Sigmoid colon (tissue), 7 donors: Measurements from ENCODE around the gene NCAM2. TPM values are rescaled to one million over a fixed set of nuclear protein-coding genes. Genes with fewer than 3 reads are reported as not detected.
"Not testable (repeated sequence)": the region's sequence is repeated elsewhere in the genome, so short reads cannot be mapped to it uniquely, and the experiment has no call there.

Source experiments
- DNase-seq: peaks from one replicate; pipeline ENCODE4 v3.0.0-alpha.2; 2019
- H3K27ac ChIP-seq, 4 donors: fragments of 200-600 bp; sonication (generic); one replicate each; pipeline ENCODE4 v1.5.1; 2016 to 2019; ENCODE audit warnings: mild to moderate bottlenecking in 1 of 4
- H3K27me3 ChIP-seq, 3 donors: fragments of 200-600 bp; sonication (generic); one replicate each; pipeline ENCODE4 v1.5.1; 2019; ENCODE audit warnings: mild to moderate bottlenecking in 1 of 3
- H3K36me3 ChIP-seq, 4 donors: fragments of 200-600 bp; sonication (generic); one replicate each; pipeline ENCODE4 v1.5.1; 2016 to 2019
- H3K4me1 ChIP-seq, 4 donors: fragments of 200-600 bp; sonication (generic); one replicate each; pipeline ENCODE4 v1.5.1; 2017 to 2019
- H3K4me3 ChIP-seq, 4 donors: fragments of 200-600 bp; sonication (generic); one replicate each; pipeline ENCODE4 v1.5.1; 2017 to 2019; ENCODE audit warnings: mild to moderate bottlenecking in 2 of 4, moderate library complexity in 1 of 4
- H3K9me3 ChIP-seq, 4 donors: fragments of 200-600 bp in 3 of 4; sonication (generic) in 3 of 4; one replicate each; pipeline versions ENCODE4 v1.5.1 to v1.6.1; 2013 to 2019
- CTCF ChIP-seq, 4 experiments: fragments of 450-650 bp in 3 of 4; fragments of 200-600 bp in 1 of 4; IDR thresholded peaks; one replicate each; pipeline ENCODE4 v1.5.1; 2016 to 2019; ENCODE audit warnings: antibody characterized with exemption in 4 of 4, mild to moderate bottlenecking in 3 of 4, moderate library complexity in 2 of 4
- EP300 ChIP-seq, 4 donors: sonication (generic); formaldehyde crosslinking; IDR thresholded peaks; one replicate each; pipeline ENCODE4 v1.6.1; 2017; ENCODE audit warnings: antibody characterized with exemption in 4 of 4
- POLR2A ChIP-seq, 2 donors: fragments of 450-650 bp; IDR thresholded peaks; one replicate each; pipeline ENCODE4 v1.6.1; 2016; ENCODE audit warnings: antibody characterized with exemption in 2 of 2, mild to moderate bottlenecking in 2 of 2, moderate library complexity in 2 of 2
- POLR2AphosphoS5 ChIP-seq, 4 donors: sonication (generic); formaldehyde crosslinking; IDR thresholded peaks; one replicate each; pipeline ENCODE4 v1.6.1; 2017; ENCODE audit warnings: antibody characterized with exemption in 4 of 4
- WGBS, 2 donors: extraction: QIAGEN DNeasy Blood & Tissue Kit; methylation state at CpG; one replicate each; pipeline ENCODE4 v1.1.7; 2013; 5-methylcytosine and 5-hydroxymethylcytosine counted together
- intact Hi-C: fragments of 100-400 bp; cut with DNase I; formaldehyde crosslinking; loops from one replicate; pipeline ENCODE4 v1.15.1; 2023
- polyA plus RNA-seq, 3 donors: library from polyadenylated mRNA; stranded (reverse); fragments of 200-250 nt; gene quantifications; one replicate each; pipeline ENCODE4 v1.2.3, GENCODE V29; 2013
- total RNA-seq, 4 donors: library from RNA; depleted of rRNA; stranded (reverse); fragments of >200 nt; gene quantifications; one replicate each; pipeline ENCODE4 v1.1.0, GENCODE V29; 2016
- donor health status: healthy with polysubstance abuse.
- donor health status: Bipolar disorder and iron deficiency.
- donor health status: healthy.

The NCAM2 gene
- total and polyA plus RNA-seq, 7 donors, result under 0.01 to 17.1 (median 6.7) TPM; not detected in 1

GRCh38 chr21:21397464-21397863 lies 399.3 kb downstream of the NCAM2 start:
- H3K9me3 ChIP-seq, result peaks cover 0 to 12% (median under 1%) of the 10 kb centered on the region in 4 donors
- DNase-seq, result no peak
- no peaks in the 10 kb centered on the region for H3K4me1 ChIP-seq
- H3K4me3 ChIP-seq, result no peak overlapping the region
- WGBS, 2 donors, result 92 to 93% methylated on average over 7 of the region's 7 CpGs
- no peaks in the 10 kb centered on the region for H3K36me3 ChIP-seq
- H3K27me3 ChIP-seq, result no peaks in the 10 kb centered on the region
- intact Hi-C loops, result no loop called here
- H3K27ac ChIP-seq, result no peak overlapping the region
- TF ChIP-seq CTCF (IDR thresholded peaks at IDR 0.05), result no peak
- TF ChIP-seq POLR2AphosphoS5 (IDR thresholded peaks at IDR 0.05), result no peak
- no peak for TF ChIP-seq EP300 (IDR thresholded peaks at IDR 0.05)
- no peak for TF ChIP-seq POLR2A (IDR thresholded peaks at IDR 0.05)

- no peak for DNase-seq
- Histone ChIP-seq H3K27me3 (no peaks in the 10 kb centered on the region), H3K4me3 (no peak overlapping the region), H3K9me3 (peaks cover 0 to 12% (median under 1%) of the 10 kb centered on the region in 4 donors), H3K36me3 (no peaks in the 10 kb centered on the region), H3K4me1 (no peaks in the 10 kb centered on the region), H3K27ac (no peak overlapping the region)
- TF ChIP-seq POLR2A (IDR thresholded peaks at IDR 0.05) (no peak), EP300 (IDR thresholded peaks at IDR 0.05) (no peak), CTCF (IDR thresholded peaks at IDR 0.05) (no peak), POLR2AphosphoS5 (IDR thresholded peaks at IDR 0.05) (no peak)
- intact Hi-C loops, result no loop called here
These were observed 403.2 kb downstream of the NCAM2 start for GRCh38 chr21:21401444-21401843.

GRCh38 chr21:21402187-21402586 lies 404.0 kb downstream of the NCAM2 start:
- H3K27me3 ChIP-seq, DNase-seq, H3K9me3 ChIP-seq, intact Hi-C loops, H3K36me3 ChIP-seq, H3K4me3 ChIP-seq, H3K4me1 ChIP-seq, H3K27ac ChIP-seq: not testable (repeated sequence)
- WGBS, 2 donors, result 73 to 78% methylated on average over 3 of the region's 3 CpGs

GRCh38 chr21:21404261-21404660 lies 406.1 kb downstream of the NCAM2 start:
- H3K27me3 ChIP-seq, H3K4me3 ChIP-seq, intact Hi-C loops, H3K4me1 ChIP-seq, H3K9me3 ChIP-seq, H3K27ac ChIP-seq, H3K36me3 ChIP-seq, DNase-seq: not testable (repeated sequence)
- WGBS, 2 donors, result 54 to 60% methylated on average over 5 of the region's 5 CpGs

GRCh38 chr21:21406921-21407320 lies 408.7 kb downstream of the NCAM2 start:
- no peak overlapping the region for H3K4me3 ChIP-seq
- intact Hi-C loops, result no loop called here
- WGBS, 2 donors, result 80 to 89% methylated on average over 3 of the region's 3 CpGs
- peaks cover 0 to 3% (median 0%) of the 10 kb centered on the region in 4 donors for H3K9me3 ChIP-seq
- no peaks in the 10 kb centered on the region for H3K27me3 ChIP-seq
- H3K4me1 ChIP-seq, result no peaks in the 10 kb centered on the region
- no peak overlapping the region for H3K27ac ChIP-seq
- no peak for DNase-seq
- TF ChIP-seq POLR2A (IDR thresholded peaks at IDR 0.05), result no peak
- TF ChIP-seq POLR2AphosphoS5 (IDR thresholded peaks at IDR 0.05), result no peak
- no peak for TF ChIP-seq EP300 (IDR thresholded peaks at IDR 0.05)
- TF ChIP-seq CTCF (IDR thresholded peaks at IDR 0.05), result no peak
- H3K36me3 ChIP-seq, result no peaks in the 10 kb centered on the region

GRCh38 chr21:21412096-21412495 lies 413.9 kb downstream of the NCAM2 start:
- Histone ChIP-seq H3K4me3 (no peak overlapping the region), H3K27me3 (no peaks in the 10 kb centered on the region), H3K9me3 (no peaks in the 10 kb centered on the region), H3K27ac (no peak overlapping the region), H3K4me1 (no peaks in the 10 kb centered on the region), H3K36me3 (no peaks in the 10 kb centered on the region)
- no peak for DNase-seq
- TF ChIP-seq EP300 (IDR thresholded peaks at IDR 0.05) (no peak), POLR2AphosphoS5 (IDR thresholded peaks at IDR 0.05) (no peak), POLR2A (IDR thresholded peaks at IDR 0.05) (no peak), CTCF (IDR thresholded peaks at IDR 0.05) (no peak)
- WGBS, 2 donors, result 75 to 79% methylated on average over 6 of the region's 6 CpGs
- intact Hi-C loops, result no loop called here
